Fibroblast of lung (primary cell): Measurements from ENCODE around the gene LRIT2. TPM values are rescaled to one million over a fixed set of nuclear protein-coding genes. Genes with fewer than 3 reads are reported as not detected.

Source experiments
- DNase-seq, 2 donors: peaks; one replicate each; pipeline versions ENCODE4 v3.0.0 to v3.0.0-alpha.2; 2010; ENCODE audit warnings: low read depth in 2 of 2
- H2AFZ ChIP-seq: 2 replicates; pipeline ENCODE4 v1.5.1; 2012; ENCODE audit warnings: low read length, control low read depth, inconsistent platforms
- H3K27ac ChIP-seq: 2 replicates; pipeline ENCODE4 v1.5.1; 2011; ENCODE audit warnings: low read length, control low read depth; ENCODE audit not compliant: insufficient read depth
- H3K27me3 ChIP-seq: 2 replicates; pipeline ENCODE4 v1.5.1; 2011; ENCODE audit warnings: mild to moderate bottlenecking, low read length; ENCODE audit not compliant: control insufficient read depth, insufficient read depth
- H3K36me3 ChIP-seq: 2 replicates; pipeline ENCODE4 v1.5.1; 2011; ENCODE audit warnings: low read length; ENCODE audit not compliant: control insufficient read depth, insufficient read depth
- H3K4me1 ChIP-seq: 2 replicates; pipeline ENCODE4 v1.5.1; 2011; ENCODE audit warnings: low read length; ENCODE audit not compliant: control insufficient read depth, insufficient read depth; ENCODE audit errors: extremely low read depth
- H3K4me2 ChIP-seq: 2 replicates; pipeline ENCODE4 v1.5.1; 2011; ENCODE audit warnings: low read length, control low read depth; ENCODE audit not compliant: insufficient read depth; ENCODE audit errors: extremely low read depth
- H3K4me3 ChIP-seq, 4 experiments: fragments of 200-600 bp in 1 of 4; sonication (generic) in 1 of 4; replicated peaks in 1 of 4; 2 replicates each; pipeline ENCODE4 v1.5.1; 2011 to 2016; ENCODE audit warnings: low read length in 4 of 4, low read depth in 3 of 4, mild to moderate bottlenecking in 3 of 4, control low read depth in 2 of 4, inconsistent platforms in 1 of 4, mixed read lengths in 1 of 4; ENCODE audit not compliant: insufficient read depth in 1 of 4; ENCODE audit errors: control extremely low read depth in 1 of 4
- H3K79me2 ChIP-seq: 2 replicates; pipeline ENCODE4 v1.5.1; 2012; ENCODE audit warnings: mild to moderate bottlenecking, low read length, inconsistent platforms; ENCODE audit not compliant: control insufficient read depth, insufficient read depth
- H3K9ac ChIP-seq: 2 replicates; pipeline ENCODE4 v1.5.1; 2011; ENCODE audit warnings: mild to moderate bottlenecking, low read length, control low read depth; ENCODE audit not compliant: insufficient read depth
- H3K9me3 ChIP-seq: 2 replicates; pipeline ENCODE4 v1.5.1; 2012; ENCODE audit warnings: low read depth, low read length; ENCODE audit not compliant: control insufficient read depth, insufficient read depth
- H4K20me1 ChIP-seq: 2 replicates; pipeline ENCODE4 v1.5.1; 2011; ENCODE audit warnings: low read length; ENCODE audit not compliant: control insufficient read depth, insufficient read depth; ENCODE audit errors: extremely low read depth
- CTCF ChIP-seq, 2 donors: IDR thresholded peaks in 1 of 2; conservative IDR thresholded peaks in 1 of 2; 1 replicate in 1 of 2; 2 replicates in 1 of 2; pipeline ENCODE4 v1.5.1; 2011 to 2012; ENCODE audit warnings: low read length in 2 of 2, control low read depth in 1 of 2, inconsistent platforms in 1 of 2, low read depth in 1 of 2, mild to moderate bottlenecking in 1 of 2
- EZH2 ChIP-seq: IDR thresholded peaks from 2 replicates; pipeline ENCODE4 v1.5.1; 2012; ENCODE audit warnings: low read length, control low read depth, mild to moderate bottlenecking; ENCODE audit errors: missing control alignments
- polyA plus RNA-seq, 2 donors: library from polyadenylated mRNA; depleted of rRNA in 1 of 2; stranded (reverse) in 1 of 2; unstranded in 1 of 2; fragments of >200 nt; gene quantifications; 2 replicates each; pipeline ENCODE4 v1.2.1, GENCODE V29; 2011 to 2012; ENCODE audit warnings: missing spikeins in 1 of 2
- total RNA-seq: library from RNA; depleted of rRNA; stranded (reverse); fragments of >200 nt; gene quantifications from 2 replicates; pipeline ENCODE4 v1.2.1, GENCODE V29; 2014

LRIT2 gene
- total and polyA plus RNA-seq, 2 donors (not counting 1 experiment from before 2014, with no cell fraction given), result not detected

- Histone ChIP-seq H3K27me3 (no peaks in the 10 kb centered on the region), H3K27ac (no peak overlapping the region), H3K9ac (no peak overlapping the region), H3K4me3 (no peak overlapping the region), H3K79me2 (no peaks in the 10 kb centered on the region), H3K36me3 (no peaks in the 10 kb centered on the region), H2AFZ (no peak overlapping the region), H3K4me2 (no peak overlapping the region), H3K9me3 (no peaks in the 10 kb centered on the region), H4K20me1 (no peaks in the 10 kb centered on the region), H3K4me1 (no peaks in the 10 kb centered on the region)
- DNase-seq, result no peak
- TF ChIP-seq CTCF (conservative IDR thresholded peaks at IDR 0.05 in 1 of 2, IDR thresholded peaks at IDR 0.05 in 1 of 2; ENCODE audit: low read depth in 1 of 2, low read length in 2 of 2) (no peak), EZH2 (no peak)
Observed at GRCh38 chr10:84236807-84237198, 11.5 kb upstream of the LRIT2 start.

GRCh38 chr10:84235096-84235495, 9.8 kb upstream of the LRIT2 start:
- Histone ChIP-seq H4K20me1 (no peaks in the 10 kb centered on the region), H3K9me3 (no peaks in the 10 kb centered on the region), H3K4me1 (no peaks in the 10 kb centered on the region), H3K79me2 (no peaks in the 10 kb centered on the region), H3K4me2 (no peak overlapping the region), H3K9ac (no peak overlapping the region), H2AFZ (no peak overlapping the region), H3K27ac (no peak overlapping the region), H3K36me3 (no peaks in the 10 kb centered on the region), H3K27me3 (no peaks in the 10 kb centered on the region), H3K4me3 (no peak overlapping the region)
- no peak for DNase-seq
- TF ChIP-seq CTCF (conservative IDR thresholded peaks at IDR 0.05 in 1 of 2, IDR thresholded peaks at IDR 0.05 in 1 of 2; ENCODE audit: low read depth in 1 of 2, low read length in 2 of 2) (no peak), EZH2 (no peak)

- Histone ChIP-seq H3K4me1 (no peaks in the 10 kb centered on the region), H3K9ac (no peak overlapping the region), H4K20me1 (no peaks in the 10 kb centered on the region), H3K36me3 (no peaks in the 10 kb centered on the region), H3K27me3 (no peaks in the 10 kb centered on the region), H3K27ac (no peak overlapping the region), H2AFZ (no peak overlapping the region), H3K4me3 (no peak overlapping the region), H3K79me2 (no peaks in the 10 kb centered on the region), H3K4me2 (no peak overlapping the region), H3K9me3 (no peaks in the 10 kb centered on the region)
- no peak for DNase-seq
- TF ChIP-seq CTCF (conservative IDR thresholded peaks at IDR 0.05 in 1 of 2, IDR thresholded peaks at IDR 0.05 in 1 of 2; ENCODE audit: low read depth in 1 of 2, low read length in 2 of 2) (no peak), EZH2 (no peak)
Observed at GRCh38 chr10:84234479-84234878, 9.1 kb upstream of the LRIT2 start.
